Left lung (tissue), 10 donors: ENCODE results near the gene DTD1. TPM values are rescaled to one million over a fixed set of nuclear protein-coding genes. Genes with fewer than 3 reads are reported as not detected.

Experiments used
- ATAC-seq: fragments of 200-7000 bp; cut with Tn5 transposase; one replicate; pipeline ENCODE4 v1.9.1; 2020; ENCODE audit warnings: moderate library complexity
- DNase-seq, 4 donors: peaks; one replicate each; pipeline ENCODE4 v3.0.0-alpha.2; 2013 to 2020
- H3K27ac ChIP-seq, 2 donors: fragments of 200-600 bp; sonication (generic) in 1 of 2; one replicate each; pipeline versions ENCODE4 v1.5.0 to v1.8.0; 2020 to 2021
- H3K27me3 ChIP-seq, 2 donors: fragments of 200-600 bp; sonication (generic) in 1 of 2; one replicate each; pipeline versions ENCODE4 v1.5.0 to v1.8.0; 2020 to 2021
- H3K36me3 ChIP-seq, 2 donors: fragments of 200-600 bp; sonication (generic) in 1 of 2; one replicate each; pipeline versions ENCODE4 v1.5.0 to v1.8.0; 2020 to 2021
- H3K4me1 ChIP-seq, 2 donors: fragments of 200-600 bp; one replicate each; pipeline ENCODE4 v1.8.0; 2021
- H3K4me3 ChIP-seq, 2 donors: fragments of 200-600 bp; sonication (generic) in 1 of 2; one replicate each; pipeline versions ENCODE4 v1.5.0 to v1.8.0; 2020 to 2021; ENCODE audit warnings: mild to moderate bottlenecking in 1 of 2
- H3K9me3 ChIP-seq, 2 donors: fragments of 200-600 bp; sonication (generic) in 1 of 2; one replicate each; pipeline versions ENCODE4 v1.5.0 to v1.8.0; 2020 to 2021
- CTCF ChIP-seq, 2 donors: fragments of 200-600 bp; sonication (generic) in 1 of 2; IDR thresholded peaks; one replicate each; pipeline versions ENCODE4 v1.5.0 to v1.8.0; 2021; ENCODE audit warnings: antibody characterized with exemption in 2 of 2
- intact Hi-C, 2 donors: fragments of 100-400 bp; cut with DNase I; formaldehyde crosslinking; loops; one replicate each; pipeline versions ENCODE4 v1.11.2 to v1.14.2; 2022
- polyA plus RNA-seq, 6 donors: library from polyadenylated mRNA; unstranded; fragments of 120-200 nt; gene quantifications; one replicate each; pipeline ENCODE4 v1.2.1, GENCODE V29; 2013; ENCODE audit not compliant: insufficient read length in 6 of 6
- total RNA-seq, 2 donors: library from RNA; stranded (reverse); fragmentation: NEBNext Ultra II Directional; extraction: Animal tissue kit (Norgen Biotek cat#: 25700); gene quantifications; one replicate each; pipeline ENCODE4 v1.2.1, GENCODE V29; 2021
- donor health status: DM: no; HTN: yes; CAD: no.
- donor health status: DM: no; HTN: no; CAD: no.

DTD1 gene
- total and polyA plus RNA-seq, 8 donors = 14.8 to 27.5 (median 25.6) TPM

- Histone ChIP-seq H3K27me3 (no peaks in the 10 kb centered on the region), H3K27ac (no peak overlapping the region), H3K36me3 (no peaks in the 10 kb centered on the region), H3K9me3 (no peaks in the 10 kb centered on the region), H3K4me3 (no peak overlapping the region), H3K4me1 (no peaks in the 10 kb centered on the region)
- no peak for TF ChIP-seq CTCF (IDR thresholded peaks at IDR 0.05)
- ATAC-seq (no peak), DNase-seq (no peak)
- intact Hi-C loops = no loop called here
These were observed 62.4 kb downstream of the DTD1 start for GRCh38 chr20:18650224-18650623.

GRCh38 chr20:18653736-18654447 lies 66.0 kb downstream of the DTD1 start:
- no peaks in the 10 kb centered on the region for H3K9me3 ChIP-seq
- no peak overlapping the region for H3K27ac ChIP-seq
- H3K36me3 ChIP-seq = no peaks in the 10 kb centered on the region
- intact Hi-C loops = no loop called here
- no peak overlapping the region for H3K4me3 ChIP-seq
- DNase-seq (no peak), ATAC-seq (no peak)
- no peaks in the 10 kb centered on the region for H3K4me1 ChIP-seq
- TF ChIP-seq CTCF (IDR thresholded peaks at IDR 0.05) = no peak
- no peaks in the 10 kb centered on the region for H3K27me3 ChIP-seq

- Histone ChIP-seq H3K4me3 (no peak overlapping the region), H3K27ac (no peak overlapping the region), H3K9me3 (no peaks in the 10 kb centered on the region), H3K27me3 (no peaks in the 10 kb centered on the region), H3K36me3 (no peaks in the 10 kb centered on the region), H3K4me1 (no peaks in the 10 kb centered on the region)
- TF ChIP-seq CTCF (IDR thresholded peaks at IDR 0.05) = no peak
- ATAC-seq = no peak
- intact Hi-C loops = no loop called here
- DNase-seq = no peak
These were observed 66.6 kb downstream of the DTD1 start for GRCh38 chr20:18654448-18654773.

DNA sequence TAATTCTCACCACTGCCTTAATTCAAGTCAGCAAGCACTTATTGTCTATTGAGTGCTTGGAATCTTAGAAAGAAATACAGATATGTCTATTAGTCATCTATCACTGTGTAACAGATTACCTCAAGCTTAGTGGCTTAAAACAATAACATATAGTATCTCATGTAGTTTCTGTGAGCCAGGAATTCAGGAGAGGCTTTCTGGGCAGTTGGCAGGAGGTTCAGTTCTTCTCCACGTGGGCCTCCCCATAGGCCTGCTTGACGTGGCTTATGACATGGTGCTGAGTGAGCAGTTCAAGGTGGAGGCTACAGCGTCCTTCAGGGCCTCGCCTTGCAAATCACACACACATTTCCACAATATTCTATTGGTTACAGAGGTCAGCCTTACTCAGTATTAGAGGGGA lies 69.7 kb downstream of the DTD1 start:
- H3K4me1 ChIP-seq = no peaks in the 10 kb centered on the region
- H3K4me3 ChIP-seq = no peak overlapping the region
- H3K27ac ChIP-seq = no peak overlapping the region
- intact Hi-C loops = no loop called here
- ATAC-seq = no peak
- no peak for TF ChIP-seq CTCF (IDR thresholded peaks at IDR 0.05)
- no peak for DNase-seq
- no peaks in the 10 kb centered on the region for H3K27me3 ChIP-seq
- no peaks in the 10 kb centered on the region for H3K9me3 ChIP-seq
- H3K36me3 ChIP-seq = no peaks in the 10 kb centered on the region

GRCh38 chr20:18662279-18663040 lies 74.6 kb downstream of the DTD1 start:
- ATAC-seq = no peak
- Histone ChIP-seq H3K27me3 (no peaks in the 10 kb centered on the region), H3K27ac (no peak overlapping the region), H3K36me3 (no peaks in the 10 kb centered on the region), H3K9me3 (no peaks in the 10 kb centered on the region), H3K4me3 (no peak overlapping the region), H3K4me1 (no peaks in the 10 kb centered on the region)
- TF ChIP-seq CTCF (IDR thresholded peaks at IDR 0.05) = no peak
- intact Hi-C loops = no loop called here
- no peak for DNase-seq
